ENCODE results near the gene AKAP12. TPM values are rescaled to one million over a fixed set of nuclear protein-coding genes. Genes with fewer than 3 reads are reported as not detected.

Gene AKAP12
- total and polyA plus RNA-seq, 12 donors = 5.7 to 43.3 (median 12.2) TPM

GRCh38 chr6:151324488-151324825, 84.7 kb downstream of the AKAP12 start:
- H3K4me1 ChIP-seq = peaks cover 0 to 30% (median 27%) of the 10 kb centered on the region in 9 donors
- peaks cover 0 to 24% (median 6%) of the 10 kb centered on the region in 7 donors for H3K27me3 ChIP-seq
- 32 to 33% methylated on average over 6 of the region's 6 CpGs for WGBS, 2 donors
- no peaks in the 10 kb centered on the region for H3K9me3 ChIP-seq
- H3K27ac ChIP-seq = peak overlapping the region in 5 of 10 donors; percentile 45 to 76 (median 76)
- TF ChIP-seq, protein P1, sequence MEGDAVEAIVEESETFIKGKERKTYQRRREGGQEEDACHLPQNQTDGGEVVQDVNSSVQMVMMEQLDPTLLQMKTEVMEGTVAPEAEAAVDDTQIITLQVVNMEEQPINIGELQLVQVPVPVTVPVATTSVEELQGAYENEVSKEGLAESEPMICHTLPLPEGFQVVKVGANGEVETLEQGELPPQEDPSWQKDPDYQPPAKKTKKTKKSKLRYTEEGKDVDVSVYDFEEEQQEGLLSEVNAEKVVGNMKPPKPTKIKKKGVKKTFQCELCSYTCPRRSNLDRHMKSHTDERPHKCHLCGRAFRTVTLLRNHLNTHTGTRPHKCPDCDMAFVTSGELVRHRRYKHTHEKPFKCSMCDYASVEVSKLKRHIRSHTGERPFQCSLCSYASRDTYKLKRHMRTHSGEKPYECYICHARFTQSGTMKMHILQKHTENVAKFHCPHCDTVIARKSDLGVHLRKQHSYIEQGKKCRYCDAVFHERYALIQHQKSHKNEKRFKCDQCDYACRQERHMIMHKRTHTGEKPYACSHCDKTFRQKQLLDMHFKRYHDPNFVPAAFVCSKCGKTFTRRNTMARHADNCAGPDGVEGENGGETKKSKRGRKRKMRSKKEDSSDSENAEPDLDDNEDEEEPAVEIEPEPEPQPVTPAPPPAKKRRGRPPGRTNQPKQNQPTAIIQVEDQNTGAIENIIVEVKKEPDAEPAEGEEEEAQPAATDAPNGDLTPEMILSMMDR (IDR thresholded peaks at IDR 0.05) = peak in 3 of 9 donors; percentile 26 to 40 (median 33)
- H3K4me3 ChIP-seq = peak overlapping the region in 3 of 10 donors; percentile 5 to 58 (median 12)
- intact Hi-C loops (cut with DNase I) = loop anchor here in 9 of 10 donors (1.0 to 10.0 kb wide), 7 partner anchors 80 to 432 kb away; partner anchors contain the start of gene AKAP12 (in 1 of the 9)
- ATAC-seq = no peak
- no peaks in the 10 kb centered on the region for H3K36me3 ChIP-seq
- no peak for DNase-seq

DNA sequence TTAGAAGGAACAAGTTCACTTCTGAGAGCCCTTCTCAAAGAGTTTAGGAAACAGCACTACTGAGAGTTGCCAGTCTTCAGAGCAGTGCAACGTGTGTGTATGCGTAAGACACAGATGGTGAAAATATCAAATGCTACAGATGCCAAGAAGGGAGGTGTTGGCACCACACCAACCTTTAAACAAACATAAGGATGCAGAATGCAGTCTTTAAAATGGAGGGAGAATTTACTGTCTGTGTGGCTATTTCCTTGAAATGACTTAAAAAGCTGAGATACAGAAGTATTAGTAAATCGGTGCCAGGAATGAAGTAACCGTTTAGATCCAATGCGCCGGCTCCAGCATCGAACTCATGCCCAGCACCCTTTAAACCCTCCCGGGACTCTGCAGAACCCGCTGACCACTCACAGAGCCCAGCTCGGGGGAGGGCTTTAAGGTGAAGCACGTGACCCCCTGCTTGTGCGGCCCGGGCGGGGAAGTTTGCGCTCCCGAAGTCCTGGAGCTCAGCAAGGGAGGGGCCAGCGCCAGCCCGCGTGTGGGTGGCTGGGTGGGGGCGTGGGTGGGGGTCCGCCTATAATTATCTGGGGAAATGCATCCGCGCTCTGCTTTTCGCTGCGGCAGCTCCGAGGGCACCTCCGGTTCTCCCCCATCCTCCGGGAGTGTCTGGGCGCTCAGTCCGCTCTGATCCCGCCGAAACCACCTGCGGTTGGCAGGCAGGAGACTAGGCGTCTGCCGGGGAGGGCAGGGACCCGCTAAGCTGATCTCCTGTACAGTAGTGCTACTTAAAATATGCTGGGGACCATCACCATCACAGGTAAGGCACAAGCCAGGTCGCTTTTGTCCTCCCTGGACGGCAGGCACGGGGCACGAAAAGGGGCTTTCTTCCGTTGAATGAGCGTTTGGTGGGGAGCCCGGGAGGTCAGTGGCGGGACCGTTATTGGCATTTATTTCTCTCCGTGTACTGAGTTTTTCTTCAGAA, 85.6 kb downstream of the AKAP12 start:
- TF ChIP-seq, protein P1 (IDR thresholded peaks at IDR 0.05) = no peak
- Histone ChIP-seq H3K4me3 (peak overlapping the region; percentile 40 to 66 (median 59)), H3K9me3 (no peaks in the 10 kb centered on the region), H3K36me3 (no peaks in the 10 kb centered on the region), H3K27ac (peak overlapping the region in 9 of 10 donors; percentile 0 to 79 (median 62)), H3K27me3 (peaks cover 0 to 24% (median 6%) of the 10 kb centered on the region in 7 donors), H3K4me1 (peaks cover 0 to 30% (median 27%) of the 10 kb centered on the region in 9 donors)
- intact Hi-C loops (cut with DNase I) = loop anchor here in 8 of 10 donors (2.0 to 10.0 kb wide), 5 partner anchors 81 to 433 kb away; no protein-coding TSS in a partner anchor
- ATAC-seq = peak; percentile 76 to 86 (median 82)
- WGBS, 2 donors = 2% methylated on average over 46 of the region's 46 CpGs
- DNase-seq = peak; percentile 49 to 61

DNA sequence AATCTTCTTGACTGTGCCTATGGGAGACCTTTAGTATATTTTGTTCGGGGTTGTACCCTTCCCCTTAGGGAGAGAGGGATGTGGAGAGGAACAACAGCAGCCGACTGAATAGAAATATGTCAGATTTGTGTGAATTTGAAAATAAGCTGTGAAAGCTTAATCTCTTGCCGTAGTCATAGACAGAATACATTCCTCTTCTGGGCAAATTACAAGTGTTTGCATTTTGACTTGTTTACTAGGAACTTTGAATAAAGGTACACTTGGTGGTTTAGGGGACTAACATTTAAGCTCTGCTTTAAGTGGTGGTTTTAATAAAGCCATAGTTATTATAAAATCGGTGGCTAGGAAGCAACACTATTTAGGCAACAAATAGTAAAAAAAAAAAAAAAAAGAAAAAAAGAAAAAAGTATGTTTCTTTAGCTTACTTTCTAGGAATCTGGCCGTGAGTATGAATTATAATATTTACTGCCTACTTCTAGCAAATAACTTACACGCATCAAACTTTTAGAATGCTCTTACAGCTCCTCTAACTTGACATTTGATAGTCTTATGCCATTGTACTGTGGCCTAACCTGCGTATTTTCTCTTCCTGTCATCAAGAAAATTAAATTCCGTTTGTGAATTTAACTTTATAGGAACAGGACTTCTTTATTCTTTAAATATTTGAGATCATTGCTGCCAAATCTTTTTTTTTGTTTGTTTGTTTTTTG, 86.5 kb downstream of the AKAP12 start:
- no peak for DNase-seq
- Histone ChIP-seq H3K27me3 (peaks cover 0 to 24% (median 6%) of the 10 kb centered on the region in 7 donors), H3K4me1 (peaks cover 0 to 30% (median 27%) of the 10 kb centered on the region in 9 donors), H3K4me3 (peak overlapping the region in 9 of 10 donors; percentile 40 to 66 (median 60)), H3K27ac (peak overlapping the region in 8 of 10 donors; percentile 0 to 79 (median 69)), H3K9me3 (no peaks in the 10 kb centered on the region), H3K36me3 (no peaks in the 10 kb centered on the region)
- no peak for ATAC-seq
- 52 to 57% methylated on average over 8 of the region's 8 CpGs for WGBS, 2 donors
- TF ChIP-seq, protein P1 (IDR thresholded peaks at IDR 0.05) = no peak
- intact Hi-C loops (cut with DNase I) = loop anchor here in 2 of 10 donors (5.0 to 10.0 kb wide), 2 partner anchors 81 to 314 kb away; no protein-coding TSS in a partner anchor

- Histone ChIP-seq H3K4me1 (peaks cover 0 to 30% (median 27%) of the 10 kb centered on the region in 9 donors), H3K9me3 (no peaks in the 10 kb centered on the region), H3K4me3 (no peak overlapping the region), H3K27me3 (peaks cover 0 to 24% (median 6%) of the 10 kb centered on the region in 7 donors), H3K27ac (peak overlapping the region in 1 of 10 donors; percentile 1), H3K36me3 (no peaks in the 10 kb centered on the region)
- no peak for DNase-seq
- intact Hi-C loops (cut with DNase I) = loop anchor here in 2 of 10 donors (5.0 to 10.0 kb wide), 2 partner anchors 82 to 315 kb away; no protein-coding TSS in a partner anchor
- 71 to 74% methylated on average over 4 of the region's 4 CpGs for WGBS, 2 donors
- TF ChIP-seq, protein P1 (IDR thresholded peaks at IDR 0.05) = no peak
- ATAC-seq = no peak
Measured at GRCh38 chr6:151327101-151327500, 87.3 kb downstream of the AKAP12 start.

Data from heart right ventricle (tissue), 16 donors.